NCI-H2171 treated with DMSO at 0.1 percent for 48 hours (cell line): Measurements from ENCODE around the gene ATN1.
"Not testable (repeated sequence)": the region's sequence is repeated elsewhere in the genome, so short reads cannot be mapped to it uniquely, and the experiment has no call there.

ENCODE experiments used
- DNase-seq: peaks from one replicate; lab custom pipeline; 2025; lab: John Stamatoyannopoulos, UW

Gene ATN1, protein sequence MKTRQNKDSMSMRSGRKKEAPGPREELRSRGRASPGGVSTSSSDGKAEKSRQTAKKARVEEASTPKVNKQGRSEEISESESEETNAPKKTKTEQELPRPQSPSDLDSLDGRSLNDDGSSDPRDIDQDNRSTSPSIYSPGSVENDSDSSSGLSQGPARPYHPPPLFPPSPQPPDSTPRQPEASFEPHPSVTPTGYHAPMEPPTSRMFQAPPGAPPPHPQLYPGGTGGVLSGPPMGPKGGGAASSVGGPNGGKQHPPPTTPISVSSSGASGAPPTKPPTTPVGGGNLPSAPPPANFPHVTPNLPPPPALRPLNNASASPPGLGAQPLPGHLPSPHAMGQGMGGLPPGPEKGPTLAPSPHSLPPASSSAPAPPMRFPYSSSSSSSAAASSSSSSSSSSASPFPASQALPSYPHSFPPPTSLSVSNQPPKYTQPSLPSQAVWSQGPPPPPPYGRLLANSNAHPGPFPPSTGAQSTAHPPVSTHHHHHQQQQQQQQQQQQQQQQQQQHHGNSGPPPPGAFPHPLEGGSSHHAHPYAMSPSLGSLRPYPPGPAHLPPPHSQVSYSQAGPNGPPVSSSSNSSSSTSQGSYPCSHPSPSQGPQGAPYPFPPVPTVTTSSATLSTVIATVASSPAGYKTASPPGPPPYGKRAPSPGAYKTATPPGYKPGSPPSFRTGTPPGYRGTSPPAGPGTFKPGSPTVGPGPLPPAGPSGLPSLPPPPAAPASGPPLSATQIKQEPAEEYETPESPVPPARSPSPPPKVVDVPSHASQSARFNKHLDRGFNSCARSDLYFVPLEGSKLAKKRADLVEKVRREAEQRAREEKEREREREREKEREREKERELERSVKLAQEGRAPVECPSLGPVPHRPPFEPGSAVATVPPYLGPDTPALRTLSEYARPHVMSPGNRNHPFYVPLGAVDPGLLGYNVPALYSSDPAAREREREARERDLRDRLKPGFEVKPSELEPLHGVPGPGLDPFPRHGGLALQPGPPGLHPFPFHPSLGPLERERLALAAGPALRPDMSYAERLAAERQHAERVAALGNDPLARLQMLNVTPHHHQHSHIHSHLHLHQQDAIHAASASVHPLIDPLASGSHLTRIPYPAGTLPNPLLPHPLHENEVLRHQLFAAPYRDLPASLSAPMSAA (N-terminal part only)

DNA sequence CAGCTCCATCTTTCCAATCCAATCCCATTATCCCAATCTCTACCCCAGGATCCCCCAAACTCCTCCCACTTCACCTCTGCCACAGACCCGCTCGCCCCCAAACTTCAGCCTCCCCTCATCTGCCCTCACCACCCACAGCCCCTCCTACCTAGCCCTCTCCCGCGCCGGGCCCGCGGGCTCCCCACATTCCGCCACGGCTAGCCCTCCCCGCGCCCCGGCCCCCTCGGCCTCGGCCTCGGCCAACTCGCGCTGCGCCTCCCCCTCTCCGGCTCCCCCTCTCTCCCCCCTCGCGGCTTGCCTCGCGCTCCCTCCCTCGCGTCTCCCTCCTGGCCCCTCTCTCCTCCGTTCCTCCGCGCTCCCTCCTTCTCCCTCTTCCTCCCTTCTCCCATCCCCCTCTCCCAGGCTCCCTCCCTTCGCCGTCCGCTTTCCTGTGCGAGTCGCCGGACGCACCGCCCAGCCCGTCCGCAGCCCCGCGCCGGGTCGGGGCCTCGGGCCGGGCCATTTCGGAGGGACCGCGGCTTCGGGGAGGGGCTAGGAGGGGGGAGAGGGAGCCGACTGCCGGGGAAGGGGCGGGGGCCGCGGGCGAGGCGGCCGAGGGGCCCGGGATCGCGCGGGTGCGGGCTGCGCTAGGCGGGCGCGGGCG is at the start of gene ATN1:
Gene ATN1 (plus strand): TSS at position 581 of the 643 bp plus-strand sequence. CDS start 6,043 bp downstream, outside the sequence.
- peak; percentile 96 for DNase-seq

DNA sequence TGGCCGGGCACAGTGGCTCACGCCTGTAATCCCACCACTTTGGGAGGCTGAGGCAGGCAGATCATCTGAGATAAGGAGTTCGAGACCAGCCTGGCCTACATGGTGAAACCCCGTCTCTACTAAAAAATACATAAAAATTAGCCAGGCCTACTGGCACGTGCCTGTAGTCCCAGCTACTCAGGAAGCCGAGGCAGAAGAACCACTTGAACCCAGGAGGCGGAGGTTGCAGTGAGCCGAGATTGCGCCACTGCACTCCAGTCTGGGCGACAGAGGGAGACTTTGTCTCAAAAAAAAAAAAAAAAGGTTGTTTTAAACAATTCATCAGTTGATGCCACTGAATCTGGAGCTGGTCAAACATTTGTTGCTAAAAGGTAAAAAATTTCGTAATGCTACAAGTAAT is 47.9 kb upstream of the ATN1 start:
- not testable (repeated sequence) for DNase-seq

DNA sequence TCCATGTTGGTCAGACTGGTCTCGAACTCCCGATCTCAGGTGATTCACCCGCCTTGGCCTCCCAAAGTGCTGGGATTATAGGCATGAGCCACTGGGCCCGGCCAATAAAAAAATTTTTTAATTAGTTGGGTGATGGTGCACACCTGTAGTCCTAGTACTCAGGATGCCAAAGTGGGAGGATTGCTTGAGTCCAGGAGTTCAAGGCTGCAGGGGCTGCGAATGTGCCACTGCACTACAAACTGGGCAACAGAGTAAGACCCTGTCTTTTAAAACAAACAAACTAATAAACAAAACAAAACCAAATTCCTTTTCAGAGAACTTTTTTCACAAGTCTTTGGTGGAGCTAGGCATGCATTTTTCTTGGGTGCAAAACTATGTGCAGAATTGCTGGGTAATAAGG is 44.5 kb upstream of the ATN1 start:
- no peak for DNase-seq

DNA sequence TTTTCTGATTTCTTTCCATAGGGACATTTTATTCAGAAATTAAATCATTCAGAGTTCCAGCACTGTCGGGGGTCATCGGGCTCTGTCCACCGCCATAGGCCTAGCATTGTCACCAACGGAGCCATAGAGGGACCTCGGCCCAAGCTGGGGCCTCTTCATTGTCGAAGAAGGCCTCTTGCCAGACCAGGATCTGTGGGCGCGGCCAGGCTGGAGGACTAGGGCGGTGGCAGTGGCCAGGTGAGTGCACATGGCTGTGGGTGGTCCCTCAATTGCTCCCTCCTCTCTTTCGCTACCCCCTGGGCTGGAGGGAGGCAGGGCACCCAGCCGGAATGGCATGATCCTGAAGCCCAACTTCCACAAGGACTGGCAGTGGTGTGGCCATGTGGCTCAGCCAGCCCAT is 44.1 kb upstream of the ATN1 start:
- DNase-seq: no peak

DNA sequence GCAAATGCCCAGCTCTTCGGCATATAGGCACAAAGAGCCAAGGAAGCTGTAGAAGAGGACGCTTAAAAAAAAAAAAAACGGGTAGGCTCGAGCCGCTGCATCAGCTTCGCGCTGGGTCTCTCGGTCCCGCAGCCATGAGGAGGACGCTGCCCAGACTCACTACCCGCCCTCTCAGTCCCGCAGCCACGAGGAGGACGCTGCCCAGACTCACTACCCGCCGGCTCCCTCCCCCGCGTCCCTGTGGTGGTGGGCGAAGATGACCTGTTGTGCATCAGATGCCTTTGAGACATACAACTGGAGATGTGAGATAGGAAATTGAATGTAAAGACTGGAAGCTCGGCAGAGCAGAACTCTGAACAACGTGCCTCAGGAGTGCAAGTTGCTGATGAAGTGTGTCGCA is 43.2 kb upstream of the ATN1 start:
- no peak for DNase-seq

DNA sequence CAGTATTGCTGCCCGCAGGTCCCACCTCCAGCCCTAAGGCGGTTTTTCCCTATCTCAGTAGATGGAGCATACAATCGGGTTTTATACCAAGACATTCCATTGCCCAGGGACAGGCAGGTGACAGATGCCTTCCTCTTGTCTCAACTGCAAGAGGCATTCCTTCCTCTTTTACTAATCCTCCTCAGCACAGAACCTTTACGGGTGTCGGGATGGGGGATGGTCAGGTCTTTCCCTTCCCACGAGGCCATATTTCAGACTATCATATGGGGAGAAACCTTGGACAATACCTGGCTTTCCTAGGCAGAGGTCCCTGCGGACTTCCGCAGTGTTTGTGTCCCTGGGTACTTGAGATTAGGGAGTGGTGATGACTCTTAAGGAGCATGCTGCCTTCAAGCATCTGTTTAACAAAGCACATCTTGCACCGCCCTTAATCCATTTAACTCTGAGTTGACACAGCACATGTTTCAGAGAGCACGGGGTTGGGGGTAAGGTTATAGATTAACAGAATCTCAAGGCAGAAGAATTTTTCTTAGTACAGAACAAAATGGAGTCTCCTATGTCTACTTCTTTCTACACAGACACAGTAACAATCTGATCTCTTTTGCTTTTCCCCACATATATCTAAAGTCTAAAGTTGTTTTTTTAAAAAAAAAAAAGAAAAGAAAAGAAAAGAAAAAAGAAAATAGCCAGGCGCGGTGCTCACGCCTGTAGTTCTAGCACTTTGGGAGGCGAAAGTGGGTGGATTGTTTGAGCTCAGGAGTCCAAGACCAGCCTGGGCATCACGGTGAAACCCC is 41.4 kb upstream of the ATN1 start:
- DNase-seq: not testable (repeated sequence)

DNA sequence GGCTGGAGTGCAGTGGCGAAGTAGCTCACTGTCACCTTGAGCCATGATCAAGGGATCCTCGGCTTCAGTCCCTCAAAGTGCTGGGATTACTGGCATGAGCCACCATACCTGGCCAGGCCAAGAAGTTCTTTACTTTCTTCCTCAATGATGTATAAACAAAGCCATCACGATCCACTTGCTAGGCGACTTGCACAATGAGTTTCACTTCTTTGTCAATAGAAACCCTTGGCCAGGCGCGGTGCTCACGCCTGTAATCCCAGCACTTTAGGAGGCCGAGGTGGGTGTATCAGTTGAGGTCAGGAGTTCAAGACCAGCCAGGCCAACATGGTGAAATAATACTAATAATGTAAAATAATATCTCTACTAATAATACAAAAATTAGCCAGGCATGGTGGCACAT is 40.3 kb upstream of the ATN1 start:
- DNase-seq: no peak

DNA sequence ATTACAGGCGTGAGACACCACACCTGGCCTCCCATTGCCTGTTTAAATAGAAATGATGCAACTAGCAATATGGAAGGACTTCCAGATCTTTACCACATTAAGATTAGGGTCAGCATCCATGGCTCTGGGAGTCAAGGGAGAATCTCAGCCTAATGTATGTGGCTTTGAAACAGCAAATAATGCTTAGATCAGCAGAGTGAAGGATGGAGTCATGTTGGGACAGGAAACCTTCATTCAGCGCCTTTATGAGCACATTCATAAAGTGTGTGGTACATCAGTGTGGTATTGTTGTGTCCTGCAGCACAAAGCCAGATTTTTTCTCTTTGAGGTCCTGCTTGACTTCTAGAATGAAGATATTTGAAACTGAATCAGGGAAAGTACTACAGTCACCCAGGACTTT is 39.4 kb upstream of the ATN1 start:
- no peak for DNase-seq

DNA sequence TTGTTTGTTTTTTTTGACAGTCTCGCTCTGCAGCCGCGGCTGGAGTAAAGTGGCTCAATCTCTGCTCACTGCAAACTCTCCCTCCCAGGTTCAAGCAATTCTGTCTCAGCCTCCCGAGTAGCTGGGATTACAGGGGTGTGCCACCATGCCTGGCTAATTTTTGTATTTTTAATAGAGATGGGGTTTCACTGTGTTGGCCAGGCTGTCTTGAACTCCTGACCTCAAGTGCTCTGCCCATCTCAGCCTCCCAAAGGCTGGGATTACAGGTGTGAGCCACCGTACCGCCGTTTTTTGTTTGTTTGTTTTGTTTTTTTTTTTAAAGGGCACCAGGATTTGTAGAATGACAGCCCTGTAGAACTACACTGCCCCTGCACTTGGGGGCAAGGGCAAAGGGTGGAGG is 39.0 kb upstream of the ATN1 start:
- DNase-seq: not testable (repeated sequence)

DNA sequence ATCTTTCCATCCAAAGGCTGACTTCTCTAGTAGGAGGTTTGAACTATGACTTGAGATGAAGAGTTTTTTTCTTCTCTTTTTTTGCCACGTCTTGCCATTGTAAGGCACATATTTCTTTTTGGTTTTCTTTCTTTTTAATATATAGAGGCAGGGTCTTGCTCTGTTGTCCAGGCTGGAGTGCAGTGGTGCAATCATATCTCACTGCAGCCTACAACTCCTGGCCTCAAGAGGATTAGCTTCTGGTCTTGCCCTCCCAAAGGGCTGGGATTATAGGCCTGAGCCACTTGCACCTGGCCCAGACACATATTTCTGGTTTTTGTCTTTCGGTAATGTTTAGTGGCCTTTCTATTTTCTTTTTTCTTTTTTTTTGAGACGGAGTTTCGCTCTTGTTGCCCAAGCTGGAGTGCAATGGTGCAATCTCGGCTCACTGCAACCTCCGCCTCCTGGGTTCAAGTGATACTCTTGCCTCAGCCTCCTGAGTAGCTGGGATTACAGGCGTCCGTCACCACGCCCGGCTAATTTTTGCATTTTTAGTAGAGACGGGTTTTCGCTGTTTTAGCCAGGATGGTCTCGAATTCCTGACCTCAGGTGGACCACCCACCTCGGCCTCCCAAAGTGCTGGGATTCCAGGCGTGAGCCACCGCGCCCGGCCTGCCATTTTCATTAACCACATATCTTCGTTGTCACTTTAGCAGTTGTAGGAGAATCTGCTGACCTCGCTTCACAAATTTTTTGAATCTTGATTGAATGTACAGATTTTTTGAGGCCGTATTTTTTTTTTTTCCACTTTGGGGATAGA is 37.8 kb upstream of the ATN1 start:
- DNase-seq: not testable (repeated sequence)

DNA sequence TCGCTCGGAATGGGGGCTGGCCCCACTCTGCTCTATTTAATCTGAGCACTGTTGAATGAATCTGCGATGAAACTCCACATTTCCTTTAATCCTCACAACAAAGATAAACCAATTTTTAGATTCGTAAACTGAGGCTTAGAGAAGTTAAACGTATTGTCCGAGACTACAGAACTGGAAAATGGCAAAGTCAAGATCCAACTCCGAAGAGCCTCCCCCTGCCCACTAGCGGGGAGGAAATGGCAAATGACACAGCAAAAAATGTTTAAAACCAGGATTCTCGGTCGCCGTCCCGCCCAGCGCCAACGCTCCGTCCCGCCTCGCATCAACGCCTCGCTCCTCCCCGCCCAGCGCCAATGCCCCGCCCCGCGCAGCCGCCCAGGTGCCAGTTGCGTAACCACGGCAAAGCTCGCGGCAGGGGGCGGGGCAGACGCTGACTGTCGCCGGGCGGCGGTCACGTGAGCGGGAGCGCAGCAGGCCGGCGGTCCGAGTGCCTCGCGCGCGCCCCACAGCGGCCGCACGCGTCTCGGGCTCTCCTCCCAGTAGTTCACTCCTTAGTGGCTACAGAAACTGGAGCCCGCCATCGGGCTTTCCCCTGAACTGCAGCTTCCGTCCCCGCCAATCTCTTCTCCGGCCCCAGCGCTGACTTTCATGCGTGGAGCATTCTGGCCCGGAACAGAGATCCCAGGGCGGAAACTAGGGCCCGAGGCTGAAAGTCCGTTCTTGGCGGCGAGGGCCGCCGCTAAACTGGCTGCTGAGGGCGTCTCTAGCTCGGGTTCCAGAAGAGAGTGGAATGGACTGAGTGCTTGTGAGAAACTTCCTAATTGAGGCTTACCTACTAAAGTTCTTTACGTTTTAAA is 36.7 kb upstream of the ATN1 start:
- DNase-seq: peak; percentile 100

DNA sequence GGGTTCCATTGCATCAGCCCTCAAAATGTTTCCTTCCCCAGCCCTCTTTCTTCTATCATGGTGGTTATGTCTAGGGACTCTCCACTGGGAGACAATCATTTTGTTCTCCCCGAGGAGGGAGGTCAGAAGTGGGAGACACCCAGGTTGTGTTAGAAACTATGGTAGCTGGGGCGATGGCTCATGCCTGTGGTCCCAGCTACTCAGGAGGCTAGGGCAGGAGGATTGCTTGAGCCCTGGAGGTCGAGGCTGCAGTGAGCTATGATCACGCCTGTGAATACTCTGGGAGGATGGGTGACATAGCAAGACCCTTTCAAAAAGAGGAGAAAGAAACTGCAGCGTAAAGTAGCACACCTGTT is 36.1 kb upstream of the ATN1 start:
- DNase-seq: no peak

DNA sequence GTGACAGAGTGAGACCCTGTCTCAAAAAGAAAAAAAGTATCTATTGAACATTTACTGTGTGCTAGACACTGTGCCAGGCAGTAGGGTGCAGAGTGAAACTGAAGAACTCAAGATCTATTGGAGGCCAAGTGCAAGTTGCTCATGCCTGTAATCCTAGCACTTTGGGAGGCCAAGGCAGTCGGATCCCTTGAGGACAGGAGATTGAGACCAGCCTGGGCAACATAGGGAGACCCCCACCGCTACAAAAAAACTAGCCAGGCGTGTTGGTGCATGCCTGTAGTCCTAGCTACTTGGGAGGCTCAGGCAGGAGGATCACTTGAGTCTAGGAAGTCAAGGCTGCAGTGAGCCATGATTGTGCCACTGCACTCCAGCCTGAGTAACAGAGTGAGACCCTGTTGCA is 35.1 kb upstream of the ATN1 start:
- not testable (repeated sequence) for DNase-seq

DNA sequence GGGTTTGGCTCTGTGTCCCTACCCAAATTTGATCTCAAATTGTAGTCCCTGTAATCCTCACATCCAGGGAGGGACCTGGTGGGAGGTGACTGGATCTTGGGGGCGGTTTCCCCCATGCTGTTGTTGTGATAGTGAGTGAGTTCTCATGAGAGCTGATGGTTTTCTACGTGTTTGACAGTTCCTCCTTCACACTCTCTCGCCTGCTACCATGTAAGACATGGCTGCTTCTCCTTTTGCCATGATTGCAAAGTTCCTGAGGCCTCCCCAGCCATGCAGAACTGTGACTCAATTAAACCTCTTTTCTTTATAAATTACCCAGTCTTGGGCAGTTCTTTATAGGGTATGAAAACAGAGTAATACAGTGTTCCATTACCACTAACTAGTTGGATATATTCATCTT is 33.4 kb upstream of the ATN1 start:
- DNase-seq: no peak

DNA sequence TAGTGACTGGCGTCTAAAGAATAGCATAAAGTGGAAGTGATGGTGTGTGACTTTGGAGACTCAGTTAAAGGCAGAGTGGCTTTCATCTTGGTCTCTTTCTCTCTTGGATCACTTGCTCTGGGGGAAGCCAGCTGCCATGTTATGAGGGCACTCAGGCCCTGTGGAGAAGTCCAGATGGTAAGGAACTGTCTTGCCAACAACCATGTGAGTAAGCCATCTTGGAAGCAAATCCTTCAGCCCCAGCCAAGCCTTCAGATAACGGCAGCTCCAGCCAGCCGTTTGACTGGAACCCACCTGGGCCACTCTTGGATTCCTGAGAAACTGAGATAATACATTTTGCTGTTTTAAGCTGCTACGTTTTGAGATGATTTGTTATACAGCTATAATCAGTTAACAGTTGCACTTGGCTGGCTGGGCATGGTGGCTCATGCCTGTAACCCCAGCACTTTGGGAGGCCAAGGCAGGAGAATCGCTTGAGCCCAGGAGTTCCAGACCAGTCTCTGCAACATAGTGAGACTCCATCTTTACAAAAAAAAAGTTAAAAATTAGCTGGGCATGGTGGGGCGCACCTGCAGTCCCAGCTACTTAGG is 30.8 kb upstream of the ATN1 start:
- DNase-seq: peak; percentile 72

DNA sequence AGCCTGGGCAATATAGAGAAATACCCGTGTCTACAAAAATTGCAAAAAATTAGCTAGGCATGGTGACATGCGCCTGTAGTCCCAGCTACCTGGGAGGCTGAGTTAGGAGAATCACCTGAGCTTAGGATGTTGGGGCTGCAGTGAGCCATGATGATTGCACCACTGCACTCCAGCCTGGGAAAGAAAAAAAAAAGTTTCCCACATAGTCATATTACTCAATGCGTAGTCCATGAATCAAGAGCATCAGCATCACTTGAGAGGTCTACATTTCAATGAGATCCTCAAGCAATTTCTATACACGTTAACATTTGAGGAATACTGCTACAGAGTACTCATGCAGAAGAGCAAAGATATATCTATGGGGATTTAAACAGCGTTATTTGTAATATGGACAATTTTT is 28.3 kb upstream of the ATN1 start:
- DNase-seq: no peak

DNA sequence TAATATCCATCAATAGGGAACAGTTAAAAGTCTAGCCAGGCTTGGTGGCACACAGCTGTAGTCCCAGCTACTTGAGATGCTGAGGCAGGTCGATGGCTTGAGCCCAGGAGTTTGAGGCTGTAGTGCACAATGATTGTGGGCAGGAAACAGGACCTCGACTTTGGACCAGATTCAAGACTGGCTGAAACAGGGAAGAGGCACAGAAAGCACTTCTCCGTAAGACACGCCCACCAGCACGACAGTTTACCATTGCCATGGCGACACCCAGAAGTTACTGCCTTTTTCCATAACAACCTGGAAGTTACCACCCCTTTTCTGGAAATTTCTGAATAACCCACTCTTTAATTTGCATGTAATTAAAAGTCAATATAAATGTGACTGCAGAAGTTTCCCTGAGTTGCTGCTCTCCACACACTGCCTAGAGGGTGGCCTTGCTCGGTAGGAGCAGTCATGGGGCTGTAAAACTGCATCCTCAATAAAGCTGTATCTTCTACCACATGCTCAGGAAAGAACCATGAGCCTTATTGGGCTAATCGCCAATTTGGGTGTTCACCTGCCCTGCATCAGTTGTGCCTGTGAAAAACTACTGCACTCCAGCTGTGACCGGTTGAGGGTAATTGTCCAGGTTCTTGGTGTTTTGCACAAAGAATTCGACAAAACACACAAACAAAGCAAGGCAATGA is 27.8 kb upstream of the ATN1 start:
- DNase-seq: peak; percentile 58

DNA sequence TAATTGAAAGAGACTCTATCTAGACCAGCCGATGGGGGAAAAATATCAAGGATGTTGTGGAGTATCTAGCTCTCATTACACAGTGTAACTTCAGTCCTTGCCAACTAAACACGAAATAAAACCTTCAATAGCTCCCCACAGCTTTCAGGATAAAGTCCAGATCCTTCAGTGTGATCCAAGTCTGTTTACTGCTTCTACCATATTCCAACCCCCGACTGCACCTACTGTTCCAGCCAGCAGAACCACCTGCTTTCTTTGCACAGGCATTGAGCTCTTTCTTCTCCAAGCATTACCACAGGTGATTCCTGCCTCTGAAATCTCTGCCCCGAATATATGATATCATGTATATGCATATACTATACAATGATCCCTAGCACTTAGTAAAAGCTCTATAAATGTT is 25.3 kb upstream of the ATN1 start:
- DNase-seq: no peak

DNA sequence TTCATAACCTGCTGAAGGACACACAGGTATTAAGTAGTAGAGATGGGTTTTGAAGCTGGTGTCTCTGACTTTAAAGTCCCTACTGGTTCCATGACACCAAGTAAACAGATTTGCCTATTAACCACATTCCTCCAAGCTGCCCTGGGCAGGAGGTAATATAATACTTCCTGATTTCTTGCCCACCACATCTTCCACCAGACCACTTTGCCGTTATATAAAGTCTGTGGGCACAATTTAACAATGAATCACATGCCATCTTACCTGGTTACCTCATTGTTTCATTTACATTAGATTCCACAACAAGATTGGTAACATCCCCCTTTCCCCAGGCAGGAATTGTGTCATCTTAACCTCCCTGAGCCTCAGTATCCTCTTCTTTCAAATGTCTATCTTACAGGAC is 24.0 kb upstream of the ATN1 start:
- DNase-seq: no peak
